Trophoblast cell (in vitro differentiated cells and primary cell): ENCODE results near the gene RNF166.

Source experiments
- DNase-seq, 2 donors: peaks; one replicate each; pipeline ENCODE4 v3.0.0-alpha.2; 2016
- H2AFZ ChIP-seq: 2 replicates; pipeline ENCODE4 v1.6.1; 2013; ENCODE audit warnings: low read length, moderate library complexity, mild to moderate bottlenecking; ENCODE audit not compliant: insufficient read depth, poor library complexity
- H2AK5ac ChIP-seq: 2 replicates; pipeline ENCODE4 v1.6.1; 2013; ENCODE audit warnings: mild to moderate bottlenecking, low read length
- H2BK120ac ChIP-seq: 2 replicates; pipeline ENCODE4 v1.6.1; 2013; ENCODE audit warnings: low read length, mild to moderate bottlenecking, moderate library complexity; ENCODE audit not compliant: insufficient read depth, poor library complexity
- H2BK12ac ChIP-seq: 2 replicates; pipeline ENCODE4 v1.6.1; 2013; ENCODE audit warnings: mild to moderate bottlenecking, low read length, moderate library complexity
- H2BK5ac ChIP-seq: 2 replicates; pipeline ENCODE4 v1.6.1; 2013; ENCODE audit warnings: low read length, low read depth, moderate library complexity, mild to moderate bottlenecking; ENCODE audit not compliant: poor library complexity
- H3K14ac ChIP-seq: 2 replicates; pipeline ENCODE4 v1.6.1; 2013; ENCODE audit warnings: mild to moderate bottlenecking, low read length
- H3K18ac ChIP-seq: 2 replicates; pipeline ENCODE4 v1.6.1; 2013; ENCODE audit warnings: mild to moderate bottlenecking, low read length
- H3K23ac ChIP-seq: 2 replicates; pipeline ENCODE4 v1.6.1; 2013; ENCODE audit warnings: low read length
- H3K27ac ChIP-seq: 2 replicates; pipeline ENCODE4 v1.5.1; 2013; ENCODE audit warnings: low read depth, mild to moderate bottlenecking, inconsistent platforms, low read length, moderate library complexity
- H3K27me3 ChIP-seq: 2 replicates; pipeline ENCODE4 v1.6.1; 2013; ENCODE audit warnings: inconsistent platforms, mild to moderate bottlenecking, low read length, moderate library complexity; ENCODE audit not compliant: insufficient read depth
- H3K36me3 ChIP-seq, 2 experiments: 1 replicate in 1 of 2; 2 replicates in 1 of 2; pipeline ENCODE4 v1.6.1; 2013; ENCODE audit warnings: low read length in 2 of 2, mild to moderate bottlenecking in 2 of 2, moderate library complexity in 1 of 2; ENCODE audit not compliant: insufficient read depth in 2 of 2, control insufficient read depth in 1 of 2
- H3K4ac ChIP-seq: 2 replicates; pipeline ENCODE4 v1.6.1; 2013; ENCODE audit warnings: low read depth, mild to moderate bottlenecking, low read length, moderate library complexity
- H3K4me1 ChIP-seq, 2 experiments: 1 replicate in 1 of 2; 2 replicates in 1 of 2; pipeline ENCODE4 v1.6.1; 2013; ENCODE audit warnings: low read length in 2 of 2, mild to moderate bottlenecking in 2 of 2, moderate library complexity in 1 of 2; ENCODE audit not compliant: insufficient read depth in 2 of 2, control insufficient read depth in 1 of 2
- H3K4me2 ChIP-seq: 2 replicates; pipeline ENCODE4 v1.6.1; 2013; ENCODE audit warnings: inconsistent platforms, mild to moderate bottlenecking, low read length, moderate library complexity
- H3K4me3 ChIP-seq: 2 replicates; pipeline ENCODE4 v1.5.1; 2013; ENCODE audit warnings: mild to moderate bottlenecking, low read depth, low read length, inconsistent platforms
- H3K79me1 ChIP-seq: one replicate; pipeline ENCODE4 v1.6.1; 2013; ENCODE audit warnings: low read length
- H3K79me2 ChIP-seq: 2 replicates; pipeline ENCODE4 v1.6.1; 2013; ENCODE audit warnings: low read length, mild to moderate bottlenecking; ENCODE audit not compliant: control insufficient read depth, insufficient read depth, poor library complexity
- H3K9ac ChIP-seq: 2 replicates; pipeline ENCODE4 v1.6.1; 2013; ENCODE audit warnings: mild to moderate bottlenecking, low read length
- H3K9me3 ChIP-seq: 2 replicates; pipeline ENCODE4 v1.6.1; 2013; ENCODE audit warnings: low read depth, mild to moderate bottlenecking, control low read depth, inconsistent platforms, low read length; ENCODE audit not compliant: insufficient read depth
- H4K12ac ChIP-seq: 2 replicates; pipeline ENCODE4 v1.6.1; 2013; ENCODE audit warnings: low read depth, mild to moderate bottlenecking, low read length, moderate library complexity
- H4K8ac ChIP-seq: 2 replicates; pipeline ENCODE4 v1.6.1; 2013; ENCODE audit warnings: low read depth, mild to moderate bottlenecking, low read length, moderate library complexity
- H4K91ac ChIP-seq: one replicate; pipeline ENCODE4 v1.6.1; 2013; ENCODE audit warnings: low read depth, mild to moderate bottlenecking, low read length, moderate library complexity
- WGBS: extraction: QIAGEN DNeasy Blood & Tissue Kit; methylation state at CpG from one replicate; pipeline ENCODE4 v1.1.7; 2013; ENCODE audit warnings: missing lambda C conversion rate; ENCODE audit not compliant: insufficient read length, insufficient coverage; ENCODE audit errors: extremely low coverage; 5-methylcytosine and 5-hydroxymethylcytosine counted together

RNF166 gene

GRCh38 chr16:88655053-88655732, 51.0 kb downstream of the RNF166 start:
- no peak overlapping the region for H3K4ac ChIP-seq
- no peak overlapping the region for H3K23ac ChIP-seq
- H3K9me3 ChIP-seq, result peaks cover 5% of the 10 kb centered on the region
- H4K12ac ChIP-seq, result no peak overlapping the region
- H3K27ac ChIP-seq, result no peak overlapping the region
- no peak overlapping the region for H2BK5ac ChIP-seq
- peaks cover 15% of the 10 kb centered on the region for H3K79me2 ChIP-seq
- H4K8ac ChIP-seq, result no peak overlapping the region
- H2BK12ac ChIP-seq, result no peak overlapping the region
- no peak overlapping the region for H4K91ac ChIP-seq
- peaks cover 6% of the 10 kb centered on the region for H3K79me1 ChIP-seq
- no CpG with 5 or more reads among the region's 50 CpGs for WGBS
- H3K27me3 ChIP-seq, result no peaks in the 10 kb centered on the region
- no peak overlapping the region for H2AFZ ChIP-seq
- H3K4me2 ChIP-seq, result no peak overlapping the region
- H2AK5ac ChIP-seq, result no peak overlapping the region
- no peak overlapping the region for H3K18ac ChIP-seq
- no peak overlapping the region for H3K4me3 ChIP-seq
- no peak overlapping the region for H3K14ac ChIP-seq
- no peak for DNase-seq
- H3K9ac ChIP-seq, result no peak overlapping the region
- H2BK120ac ChIP-seq, result no peak overlapping the region
- peaks cover 80% of the 10 kb centered on the region in 2 experiments for H3K36me3 ChIP-seq
- peaks cover 10 to 13% of the 10 kb centered on the region in 2 experiments for H3K4me1 ChIP-seq

GRCh38 chr16:88654363-88655052, 51.7 kb downstream of the RNF166 start:
- Histone ChIP-seq H3K4me3 (no peak overlapping the region), H3K9me3 (peaks cover 5% of the 10 kb centered on the region), H2BK12ac (no peak overlapping the region), H3K27me3 (no peaks in the 10 kb centered on the region), H4K12ac (no peak overlapping the region), H3K18ac (no peak overlapping the region), H4K91ac (no peak overlapping the region), H2AFZ (no peak overlapping the region), H3K23ac (no peak overlapping the region), H3K4me1 (peaks cover 13 to 16% of the 10 kb centered on the region in 2 experiments), H3K4me2 (no peak overlapping the region), H3K79me2 (peaks cover 14% of the 10 kb centered on the region), H3K36me3 (peaks cover 79 to 80% of the 10 kb centered on the region in 2 experiments), H3K14ac (no peak overlapping the region), H4K8ac (no peak overlapping the region), H3K4ac (no peak overlapping the region), H3K27ac (no peak overlapping the region), H3K9ac (no peak overlapping the region), H2BK5ac (no peak overlapping the region), H3K79me1 (peaks cover 10% of the 10 kb centered on the region), H2BK120ac (no peak overlapping the region), H2AK5ac (no peak overlapping the region)
- WGBS, result no CpG with 5 or more reads among the region's 28 CpGs
- no peak for DNase-seq

GRCh38 chr16:88653596-88654362, 52.4 kb downstream of the RNF166 start:
- peaks cover 11% of the 10 kb centered on the region for H3K79me2 ChIP-seq
- peaks cover 5% of the 10 kb centered on the region for H3K9me3 ChIP-seq
- H3K4me2 ChIP-seq, result no peak overlapping the region
- DNase-seq, result no peak
- H3K27me3 ChIP-seq, result no peaks in the 10 kb centered on the region
- no peak overlapping the region for H3K27ac ChIP-seq
- H3K4me1 ChIP-seq, result peaks cover 15 to 16% of the 10 kb centered on the region in 2 experiments
- no peak overlapping the region for H4K91ac ChIP-seq
- H4K8ac ChIP-seq, result no peak overlapping the region
- peaks cover 10% of the 10 kb centered on the region for H3K79me1 ChIP-seq
- H2BK120ac ChIP-seq, result no peak overlapping the region
- no CpG with 5 or more reads among the region's 32 CpGs for WGBS
- H4K12ac ChIP-seq, result no peak overlapping the region
- no peak overlapping the region for H2AFZ ChIP-seq
- H2BK12ac ChIP-seq, result no peak overlapping the region
- H3K4me3 ChIP-seq, result no peak overlapping the region
- peaks cover 77% of the 10 kb centered on the region in 2 experiments for H3K36me3 ChIP-seq
- no peak overlapping the region for H3K23ac ChIP-seq
- no peak overlapping the region for H2BK5ac ChIP-seq
- no peak overlapping the region for H3K18ac ChIP-seq
- H3K14ac ChIP-seq, result no peak overlapping the region
- no peak overlapping the region for H3K4ac ChIP-seq
- no peak overlapping the region for H2AK5ac ChIP-seq
- no peak overlapping the region for H3K9ac ChIP-seq

GRCh38 chr16:88653101-88653500, 53.1 kb downstream of the RNF166 start:
- Histone ChIP-seq H2AK5ac (no peak overlapping the region), H3K18ac (no peak overlapping the region), H3K9me3 (peaks cover 5% of the 10 kb centered on the region), H3K27me3 (no peaks in the 10 kb centered on the region), H3K79me2 (peaks cover 11% of the 10 kb centered on the region), H3K23ac (no peak overlapping the region), H4K12ac (no peak overlapping the region), H3K9ac (no peak overlapping the region), H3K36me3 (peaks cover 71 to 72% of the 10 kb centered on the region in 2 experiments), H3K4ac (no peak overlapping the region), H2BK12ac (no peak overlapping the region), H3K27ac (no peak overlapping the region), H2BK120ac (no peak overlapping the region), H3K4me3 (no peak overlapping the region), H3K14ac (no peak overlapping the region), H3K79me1 (peaks cover 10% of the 10 kb centered on the region), H3K4me1 (peaks cover 15 to 16% of the 10 kb centered on the region in 2 experiments), H2AFZ (no peak overlapping the region), H2BK5ac (no peak overlapping the region), H4K8ac (no peak overlapping the region), H4K91ac (no peak overlapping the region), H3K4me2 (no peak overlapping the region)
- no CpG with 5 or more reads among the region's 13 CpGs for WGBS
- DNase-seq, result no peak
